GM23248 (cell line): ENCODE results near the gene GIGYF2. TPM values are rescaled to one million over a fixed set of nuclear protein-coding genes. Genes with fewer than 3 reads are reported as not detected.
A peak's percentile ranks its signal among the peaks of the same experiment; 100 is the strongest.

ENCODE experiments used
- DNase-seq: peaks from one replicate; pipeline ENCODE4 v3.0.0-alpha.2; 2015
- H2AFZ ChIP-seq: fragments of 200-600 bp; sonication (generic); 2 replicates; pipeline ENCODE4 v1.6.1; 2016; ENCODE audit warnings: antibody characterized with exemption
- H3F3A ChIP-seq: fragments of 200-600 bp; sonication (generic); 2 replicates; pipeline ENCODE4 v1.6.1; 2016; ENCODE audit warnings: mild to moderate bottlenecking, antibody characterized with exemption, mixed run types; ENCODE audit not compliant: insufficient read depth
- H3K27ac ChIP-seq: fragments of 200-600 bp; sonication (generic); 2 replicates; pipeline ENCODE4 v1.5.1; 2016; ENCODE audit warnings: mild to moderate bottlenecking
- H3K27me3 ChIP-seq: fragments of 200-600 bp; sonication (generic); replicated peaks from 2 replicates; pipeline ENCODE4 v1.6.1; 2016; ENCODE audit warnings: mild to moderate bottlenecking; ENCODE audit not compliant: insufficient read depth
- H3K36me3 ChIP-seq: fragments of 200-600 bp; sonication (generic); 2 replicates; pipeline ENCODE4 v1.6.1; 2016; ENCODE audit warnings: low read depth, mild to moderate bottlenecking
- H3K4me1 ChIP-seq: fragments of 200-600 bp; sonication (generic); 2 replicates; pipeline ENCODE4 v1.6.1; 2016; ENCODE audit warnings: mild to moderate bottlenecking; ENCODE audit not compliant: insufficient read depth
- H3K4me2 ChIP-seq: fragments of 200-600 bp; sonication (generic); one replicate; pipeline ENCODE4 v1.6.1; 2016; ENCODE audit warnings: mild to moderate bottlenecking; ENCODE audit not compliant: unreplicated experiment
- H3K4me3 ChIP-seq: fragments of 200-600 bp; sonication (generic); 2 replicates; pipeline ENCODE4 v1.5.1; 2016; ENCODE audit warnings: mild to moderate bottlenecking
- H3K79me2 ChIP-seq: fragments of 200-600 bp; sonication (generic); 2 replicates; pipeline ENCODE4 v1.6.1; 2016; ENCODE audit warnings: mild to moderate bottlenecking; ENCODE audit not compliant: insufficient read depth
- H3K9ac ChIP-seq: fragments of 200-600 bp; sonication (generic); 2 replicates; pipeline ENCODE4 v1.6.1; 2016; ENCODE audit warnings: mild to moderate bottlenecking
- H3K9me2 ChIP-seq: fragments of 200-600 bp; sonication (generic); 2 replicates; pipeline ENCODE4 v1.6.1; 2016; ENCODE audit warnings: mixed run types, mild to moderate bottlenecking, moderate library complexity; ENCODE audit not compliant: insufficient read depth
- H3K9me3 ChIP-seq: fragments of 200-600 bp; sonication (generic); one replicate; pipeline ENCODE4 v1.6.1; 2017; ENCODE audit warnings: low read depth
- H4K20me1 ChIP-seq: fragments of 200-600 bp; sonication (generic); 2 replicates; pipeline ENCODE4 v1.6.0; 2016; ENCODE audit not compliant: insufficient read depth
- EZH2 ChIP-seq: fragments of 200-600 bp; sonication (generic); IDR thresholded peaks from 2 replicates; pipeline ENCODE4 v1.6.1; 2018; ENCODE audit warnings: antibody characterized with exemption, mild to moderate bottlenecking; ENCODE audit not compliant: insufficient read depth, poor library complexity, severe bottlenecking
- EZH2phosphoT487 ChIP-seq: fragments of 200-600 bp; sonication (generic); IDR thresholded peaks from 2 replicates; pipeline ENCODE4 v1.6.1; 2018; ENCODE audit warnings: antibody characterized with exemption, moderate library complexity, mild to moderate bottlenecking, low read depth; ENCODE audit not compliant: insufficient read depth
- WGBS, 2 experiments: methylation state at CpG; one replicate each; pipeline ENCODE4 v1.1.6; 2015 to 2017; ENCODE audit warnings: low lambda C conversion rate in 2 of 2, low coverage in 1 of 2; ENCODE audit errors: missing lambda C conversion rate in 2 of 2; 5-methylcytosine and 5-hydroxymethylcytosine counted together
- in situ Hi-C: fragments of 300-500 bp; cut with MboI; formaldehyde crosslinking; loops from 2 replicates; pipeline ENCODE4 v1.15.0; 2020
- polyA plus RNA-seq: library from polyadenylated mRNA; unstranded; fragments of >200 nt; fragmentation: Nextera tagmentation; extraction: Ambion mirVana; gene quantifications from 2 replicates; pipeline ENCODE4 v1.2.1, GENCODE V29; 2016
- total RNA-seq: library from RNA; depleted of rRNA; stranded (reverse); fragments of >200 nt; shearing (Covaris generic); gene quantifications from 2 replicates; pipeline ENCODE4 v1.2.3, GENCODE V29; 2014

The GIGYF2 gene
- total and polyA plus RNA-seq, 2 experiments from 2014 or later, result 27.2 to 35.2 TPM

GRCh38 chr2:232854082-232854481 is 157.0 kb downstream of the GIGYF2 start:
- Histone ChIP-seq H3K4me3 (no peak overlapping the region), H4K20me1 (no peaks in the 10 kb centered on the region), H3K79me2 (no peaks in the 10 kb centered on the region), H3K9me3 (no peaks in the 10 kb centered on the region), H3K9ac (no peak overlapping the region), H2AFZ (no peak overlapping the region), H3K36me3 (peaks cover 42% of the 10 kb centered on the region), H3K27ac (peak overlapping the region; percentile 17; the same call in 1 of the 2 replicates), H3K9me2 (no peaks in the 10 kb centered on the region), H3K27me3 (no peaks in the 10 kb centered on the region), H3F3A (peaks cover 11% of the 10 kb centered on the region; the same call in 1 of the 2 replicates), H3K4me1 (peaks cover 14% of the 10 kb centered on the region), H3K4me2 (peak overlapping the region; percentile 12)
- 40% methylated on average over 7 of the region's 7 CpGs for WGBS, 2 experiments
- in situ Hi-C loops, result loop anchor here (10.0 kb wide), 2 partner anchors 201 to 391 kb away; no protein-coding TSS in a partner anchor
- DNase-seq, result peak; percentile 79
- TF ChIP-seq EZH2phosphoT487, result no peak
- TF ChIP-seq EZH2, result no peak

DNA sequence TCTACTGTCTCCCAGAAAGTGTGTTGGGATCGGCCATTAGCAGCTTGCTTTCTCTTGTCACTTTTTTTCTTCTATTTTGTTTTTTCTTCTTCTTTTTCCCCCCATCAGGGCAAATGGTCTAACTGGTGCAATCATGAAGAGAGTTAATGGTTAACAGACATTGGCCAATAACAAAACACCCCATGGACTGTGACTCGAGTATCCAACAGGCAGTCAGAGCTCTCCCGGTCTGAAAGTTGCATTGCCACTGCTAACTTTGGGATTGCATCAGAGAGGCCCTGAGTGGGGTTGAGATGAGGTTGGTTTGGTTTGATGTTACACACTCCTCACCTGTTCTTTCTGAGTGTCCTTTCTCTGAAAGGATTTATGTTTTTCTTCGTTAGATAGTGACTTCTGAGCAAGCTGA is 160.0 kb downstream of the GIGYF2 start:
- H3K36me3 ChIP-seq, result peaks cover 40% of the 10 kb centered on the region
- 61 to 81% methylated on average over 4 of the region's 4 CpGs for WGBS, 2 experiments

DNA sequence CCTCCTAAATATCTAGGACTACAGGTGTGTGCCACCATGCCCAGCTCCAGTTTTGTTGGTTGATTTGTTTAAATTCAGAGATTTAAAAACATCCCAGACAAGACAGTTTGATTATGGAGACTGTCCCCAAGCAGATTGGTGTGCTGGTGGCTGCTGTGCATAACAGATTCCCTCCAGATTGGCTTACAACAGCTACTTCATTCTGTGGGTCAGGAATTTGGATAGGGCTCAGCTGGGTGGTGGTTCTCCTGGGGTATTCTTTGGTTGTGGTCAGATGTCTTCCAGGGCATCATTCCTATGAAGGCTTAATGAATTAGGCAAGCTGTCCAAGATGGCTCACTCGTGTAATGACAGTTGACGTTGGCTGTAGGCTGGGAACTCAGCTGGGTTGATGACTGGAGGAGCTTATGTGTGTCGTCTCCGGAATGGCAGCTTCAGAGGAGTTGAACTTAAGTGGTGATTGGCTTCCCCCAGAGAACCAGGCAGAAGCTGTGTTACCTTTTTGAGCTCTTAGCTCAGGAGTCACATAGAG is 162.3 kb downstream of the GIGYF2 start:
- H3K4me2 ChIP-seq, result no peak overlapping the region
- no peaks in the 10 kb centered on the region for H4K20me1 ChIP-seq
- H3K27ac ChIP-seq, result no peak overlapping the region
- TF ChIP-seq EZH2phosphoT487, result no peak
- no peak for TF ChIP-seq EZH2
- H3K4me1 ChIP-seq, result peaks cover under 1% of the 10 kb centered on the region; the same call in 1 of the 2 replicates
- no peaks in the 10 kb centered on the region for H3K27me3 ChIP-seq
- H3K4me3 ChIP-seq, result no peak overlapping the region
- H3K79me2 ChIP-seq, result no peaks in the 10 kb centered on the region
- H2AFZ ChIP-seq, result no peak overlapping the region
- H3K36me3 ChIP-seq, result peaks cover 40% of the 10 kb centered on the region
- no peaks in the 10 kb centered on the region for H3K9me3 ChIP-seq
- no peak for DNase-seq
- H3K9me2 ChIP-seq, result no peaks in the 10 kb centered on the region
- H3F3A ChIP-seq, result no peaks in the 10 kb centered on the region
- no peak overlapping the region for H3K9ac ChIP-seq
- in situ Hi-C loops, result loop anchor here (10.0 kb wide), 2 partner anchors 195 to 385 kb away; no protein-coding TSS in a partner anchor
- 77 to 90% methylated on average over 4 of the region's 4 CpGs for WGBS, 2 experiments

More for the DNA sequence above, 160.0 kb downstream of the GIGYF2 start:
- no peak overlapping the region for H2AFZ ChIP-seq
- no peaks in the 10 kb centered on the region for H3K27me3 ChIP-seq
- no peaks in the 10 kb centered on the region for H4K20me1 ChIP-seq
- no peaks in the 10 kb centered on the region for H3K79me2 ChIP-seq
- no peaks in the 10 kb centered on the region for H3K9me2 ChIP-seq
- TF ChIP-seq EZH2phosphoT487 (no peak), EZH2 (no peak)
- in situ Hi-C loops, result loop anchor here (10.0 kb wide), 2 partner anchors 198 to 388 kb away; no protein-coding TSS in a partner anchor
- peaks cover 14% of the 10 kb centered on the region for H3K4me1 ChIP-seq
- H3K27ac ChIP-seq, result no peak overlapping the region
- H3K9me3 ChIP-seq, result no peaks in the 10 kb centered on the region
- H3F3A ChIP-seq, result peaks cover 11% of the 10 kb centered on the region; the same call in 1 of the 2 replicates
- H3K4me3 ChIP-seq, result no peak overlapping the region
- peak; percentile 30 for DNase-seq
- H3K9ac ChIP-seq, result no peak overlapping the region
- H3K4me2 ChIP-seq, result no peak overlapping the region

DNA sequence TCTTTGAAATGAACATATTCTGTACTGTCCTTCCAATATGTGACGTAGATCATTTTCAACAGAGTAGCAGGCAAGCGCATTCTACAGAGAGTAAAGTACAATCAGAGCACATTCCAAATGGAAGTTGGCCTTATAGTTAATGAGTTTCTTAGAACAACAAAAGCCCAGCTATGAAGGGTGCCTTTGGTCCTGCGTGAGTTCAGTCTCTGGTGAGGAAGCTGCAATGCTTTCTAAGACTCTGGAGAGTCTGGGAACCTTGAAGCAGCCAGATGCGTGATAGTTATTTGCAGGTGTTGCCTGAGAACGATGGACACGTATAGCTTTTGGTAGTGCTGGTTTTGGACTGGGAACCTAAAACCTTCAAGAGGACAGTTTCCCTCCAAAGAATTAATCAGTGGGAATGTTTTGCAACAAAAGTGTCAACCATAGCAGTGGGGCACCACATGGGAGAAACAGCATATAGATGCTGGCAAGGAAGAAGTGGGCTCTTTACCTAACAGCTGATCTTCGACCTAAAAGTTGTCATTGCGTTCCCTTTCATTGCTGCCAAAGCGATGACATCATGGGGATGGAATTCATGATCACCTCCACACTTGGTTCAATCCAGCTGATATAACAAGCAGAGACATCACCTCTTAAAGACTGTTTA is 163.6 kb downstream of the GIGYF2 start:
- H4K20me1 ChIP-seq, result no peaks in the 10 kb centered on the region
- no peak for DNase-seq
- H3F3A ChIP-seq, result no peaks in the 10 kb centered on the region
- H2AFZ ChIP-seq, result no peak overlapping the region
- H3K4me3 ChIP-seq, result no peak overlapping the region
- H3K79me2 ChIP-seq, result no peaks in the 10 kb centered on the region
- 93% methylated on average over 9 of the region's 9 CpGs for WGBS, 2 experiments
- H3K4me2 ChIP-seq, result no peak overlapping the region
- no peaks in the 10 kb centered on the region for H3K9me3 ChIP-seq
- no peaks in the 10 kb centered on the region for H3K4me1 ChIP-seq
- in situ Hi-C loops, result no loop called here
- no peaks in the 10 kb centered on the region for H3K27me3 ChIP-seq
- no peaks in the 10 kb centered on the region for H3K9me2 ChIP-seq
- H3K9ac ChIP-seq, result no peak overlapping the region
- TF ChIP-seq EZH2phosphoT487, result no peak
- TF ChIP-seq EZH2, result no peak
- H3K36me3 ChIP-seq, result peaks cover 40% of the 10 kb centered on the region
- H3K27ac ChIP-seq, result no peak overlapping the region
